ENCODE data around the gene PYGO2.
A peak's percentile ranks its signal among the peaks of the same experiment; 100 is the strongest.
"Not testable (repeated sequence)": the region's sequence is repeated elsewhere in the genome, so short reads cannot be mapped to it uniquely, and the experiment has no call there.

Gene PYGO2

DNA sequence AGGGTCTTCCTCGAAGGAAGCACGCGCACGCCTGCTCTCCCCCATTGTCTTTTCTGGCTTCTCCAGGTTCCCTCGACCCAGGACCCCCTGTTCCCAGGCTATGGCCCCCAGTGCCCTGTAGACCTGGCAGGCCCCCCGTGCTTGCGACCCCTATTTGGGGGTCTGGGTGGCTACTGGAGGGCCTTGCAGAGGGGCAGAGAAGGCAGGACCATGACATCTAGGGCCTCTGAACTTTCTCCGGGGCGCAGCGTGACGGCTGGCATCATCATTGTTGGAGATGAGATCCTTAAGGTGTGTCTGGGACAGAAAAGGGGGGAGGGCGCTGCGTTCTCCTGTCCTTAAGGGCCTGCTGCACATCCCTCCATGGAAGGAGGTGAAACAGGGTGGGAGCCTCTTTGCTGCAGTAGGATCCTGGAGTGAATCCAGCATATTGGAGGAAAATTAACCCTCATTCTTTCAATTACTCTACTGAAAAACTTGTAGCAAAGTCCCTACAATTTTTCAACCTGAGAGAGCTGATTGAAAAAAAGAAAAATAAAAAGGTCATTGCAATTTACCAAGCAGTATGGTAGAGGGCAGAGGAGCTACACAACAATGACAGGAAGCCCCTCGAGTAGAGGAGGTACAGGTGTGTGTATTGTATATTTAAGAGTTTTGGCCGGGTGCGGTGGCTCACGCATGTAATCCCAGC is 22.3 kb upstream of the PYGO2 start:
- TF ChIP-seq JUND (IDR thresholded peaks at IDR 0.05; ENCODE audit: low read depth) = no peak
- no peak for DNase-seq (ENCODE audit: low read depth in 1 of 2, low spot score in 1 of 2)
- in situ Hi-C loops (cut with HindIII; ENCODE audit: low pct_unique_long_range_greater_than_20kb, low sequenced_read_pairs) = no loop called here

DNA sequence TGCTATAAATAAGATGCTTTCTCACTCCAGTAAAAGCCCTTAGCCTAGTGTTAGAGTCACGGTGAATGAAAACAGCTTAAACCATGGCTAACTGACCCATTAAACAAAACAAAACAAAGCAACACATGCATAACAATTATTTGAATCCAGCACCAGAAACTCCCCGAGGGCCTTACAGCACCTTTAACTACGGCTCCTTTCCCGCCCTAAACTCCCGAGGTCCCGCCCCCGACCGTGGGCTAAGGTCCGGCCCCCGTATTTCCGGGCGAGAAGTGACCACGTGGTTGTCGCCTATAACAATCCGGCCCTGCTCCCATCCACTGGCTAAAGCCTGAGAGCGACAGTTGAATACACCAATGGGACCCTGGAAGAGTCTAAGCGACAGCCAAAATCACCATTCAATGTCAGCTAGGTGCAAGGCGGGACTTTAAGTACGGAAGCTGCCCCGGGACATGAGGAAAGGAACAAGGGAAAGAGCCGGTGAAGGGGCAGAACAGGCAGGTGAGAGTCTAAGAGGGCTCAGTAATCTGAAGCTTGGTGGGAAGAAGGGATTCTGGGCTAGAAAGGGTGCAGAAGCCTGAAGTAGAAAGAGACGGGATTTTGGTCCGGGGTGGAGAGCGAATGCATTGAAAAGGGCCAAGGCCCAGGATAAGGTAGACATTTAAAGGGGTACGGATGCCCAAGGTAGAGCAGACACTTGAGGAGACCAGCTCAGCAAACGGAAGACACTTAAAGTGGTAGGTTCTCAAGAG is 21.5 kb upstream of the PYGO2 start, which contains the start of gene FLAD1:
Gene FLAD1 (plus strand): TSS at position 448 of the 752 bp plus-strand sequence. CDS start 351 bp downstream, outside the sequence.
- in situ Hi-C loops (cut with HindIII; ENCODE audit: low pct_unique_long_range_greater_than_20kb, low sequenced_read_pairs) = no loop called here
- no peak for TF ChIP-seq JUND (IDR thresholded peaks at IDR 0.05; ENCODE audit: low read depth)

DNA sequence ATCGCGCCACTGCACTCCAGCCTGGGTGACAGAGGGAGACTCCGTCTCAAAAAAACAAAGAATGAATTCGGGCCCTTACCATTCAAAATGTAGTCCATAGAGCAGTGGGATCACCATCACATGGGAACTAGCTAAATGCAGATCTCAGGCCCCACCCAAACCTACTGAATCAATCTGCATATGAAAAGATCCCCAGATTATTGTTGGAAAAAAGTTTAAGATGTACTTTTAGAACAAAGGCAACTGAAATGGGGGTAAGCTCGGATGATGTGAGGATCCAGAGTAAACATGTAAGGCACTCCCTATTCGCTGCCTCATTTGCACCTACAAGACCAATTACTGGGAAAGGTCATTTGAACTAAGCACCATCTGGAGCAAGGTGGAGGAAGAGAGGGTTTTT is 20.8 kb upstream of the PYGO2 start:
- no peak for DNase-seq (ENCODE audit: low read depth in 1 of 2, low spot score in 1 of 2)
- in situ Hi-C loops (cut with HindIII; ENCODE audit: low pct_unique_long_range_greater_than_20kb, low sequenced_read_pairs) = no loop called here
- no peak for TF ChIP-seq JUND (IDR thresholded peaks at IDR 0.05; ENCODE audit: low read depth)

More for the DNA sequence above, 21.5 kb upstream of the PYGO2 start, which contains the start of gene FLAD1:
- DNase-seq (ENCODE audit: low read depth in 1 of 2, low spot score in 1 of 2) = peak; percentile 99 to 100

DNA sequence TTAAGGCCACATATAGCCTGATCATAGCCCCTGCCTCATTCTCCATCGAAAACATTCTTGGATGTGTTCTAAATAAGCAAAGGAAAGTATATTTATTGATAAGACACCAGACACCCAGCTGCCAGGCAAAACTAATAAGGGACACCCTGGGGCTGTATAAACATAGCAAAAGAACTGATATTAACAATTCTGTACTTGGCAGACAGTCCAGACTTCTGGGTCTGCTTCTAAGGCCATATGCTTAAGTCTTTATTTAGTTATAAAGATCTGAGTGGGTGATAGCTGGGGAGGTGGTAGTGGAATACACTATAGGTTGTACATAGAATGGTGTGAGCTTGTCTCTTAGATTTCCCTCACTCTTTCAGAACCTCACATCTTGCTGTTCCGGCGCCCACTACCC is 16.8 kb upstream of the PYGO2 start:
- DNase-seq (ENCODE audit: low read depth in 1 of 2, low spot score in 1 of 2) = no peak
- in situ Hi-C loops (cut with HindIII; ENCODE audit: low pct_unique_long_range_greater_than_20kb, low sequenced_read_pairs) = no loop called here
- TF ChIP-seq JUND (IDR thresholded peaks at IDR 0.05; ENCODE audit: low read depth) = no peak

DNA sequence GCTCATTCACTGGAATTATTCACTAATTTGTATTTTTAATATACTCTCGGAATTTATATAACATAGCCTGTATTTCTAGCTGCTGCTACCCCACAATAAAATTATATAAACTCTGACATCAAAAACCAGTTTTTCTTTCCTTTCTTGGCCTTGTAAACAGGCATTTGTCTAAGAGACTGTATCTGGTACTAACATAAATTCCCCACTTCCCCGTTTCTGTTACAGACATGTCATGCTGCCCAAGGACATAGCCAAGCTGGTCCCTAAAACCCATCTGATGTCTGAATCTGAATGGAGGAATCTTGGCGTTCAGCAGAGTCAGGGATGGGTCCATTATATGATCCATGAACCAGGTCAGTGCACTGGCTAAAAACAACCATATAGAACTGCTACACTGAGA is 16.2 kb upstream of the PYGO2 start:
- in situ Hi-C loops (cut with HindIII; ENCODE audit: low pct_unique_long_range_greater_than_20kb, low sequenced_read_pairs); DNase-seq (ENCODE audit: low read depth in 1 of 2, low spot score in 1 of 2): not testable (repeated sequence)

DNA sequence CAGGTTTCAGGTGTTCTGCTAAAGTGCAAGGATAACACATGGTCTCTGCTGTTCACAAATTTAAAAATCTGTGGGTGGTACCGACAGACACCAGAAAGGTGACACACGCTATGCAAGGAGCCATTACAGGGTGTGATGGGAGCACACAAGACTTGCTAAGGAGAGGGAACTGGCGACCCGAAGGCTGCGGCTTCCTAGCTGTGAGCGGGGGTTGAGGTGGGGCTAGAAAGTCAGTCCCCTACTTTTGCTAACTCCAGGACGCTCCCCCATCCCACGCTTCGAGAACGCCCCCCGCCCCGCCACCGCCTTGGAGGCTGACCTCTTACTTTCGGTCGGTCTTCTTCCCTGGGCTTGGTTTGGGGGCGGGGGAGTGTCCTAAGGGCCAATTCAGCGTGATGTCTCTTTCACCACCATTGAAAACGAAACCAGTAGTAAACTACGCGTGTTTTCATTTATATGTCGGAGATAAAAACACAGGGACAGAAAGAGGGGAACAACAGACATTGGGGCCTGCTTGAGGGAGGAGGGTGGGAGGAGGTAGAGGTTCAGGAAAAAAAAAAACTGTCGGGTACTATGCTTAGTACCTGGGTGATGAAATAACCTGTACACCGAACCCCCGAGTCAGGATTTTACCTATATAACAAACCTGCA is 14.0 kb upstream of the PYGO2 start:
- DNase-seq (ENCODE audit: low read depth in 1 of 2, low spot score in 1 of 2) = peak in 1 of 2 experiments; percentile 48
- in situ Hi-C loops (cut with HindIII; ENCODE audit: low pct_unique_long_range_greater_than_20kb, low sequenced_read_pairs) = no loop called here
- TF ChIP-seq JUND (IDR thresholded peaks at IDR 0.05; ENCODE audit: low read depth) = no peak

DNA sequence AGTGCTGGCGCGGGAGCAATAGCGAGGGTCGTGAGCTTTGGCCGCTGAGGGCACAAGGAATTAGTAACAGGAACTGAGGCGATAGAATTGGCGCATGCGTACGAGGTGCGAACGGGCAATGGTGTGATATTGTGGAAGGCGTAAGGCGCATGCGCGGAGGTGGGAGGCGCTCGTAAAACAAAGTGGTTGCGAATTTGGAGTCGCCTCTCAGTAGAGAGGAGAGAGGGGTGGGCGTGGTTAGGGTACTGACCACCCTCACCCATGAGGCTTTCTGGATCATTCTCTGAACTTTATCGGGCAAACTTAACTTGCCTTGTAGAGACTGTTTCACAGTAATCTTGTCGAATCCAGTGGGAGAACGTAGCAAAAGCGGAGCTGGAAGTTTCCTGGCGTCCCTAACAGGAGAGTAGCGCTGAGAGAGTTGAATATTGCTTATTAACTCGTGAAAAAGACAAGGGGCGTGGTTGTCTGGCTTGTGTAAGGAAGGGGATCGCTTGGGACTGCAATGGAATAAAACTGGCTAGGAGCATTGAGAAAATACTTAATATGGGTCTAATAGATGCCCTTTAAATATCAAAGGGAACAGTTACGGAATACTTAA is 13.3 kb upstream of the PYGO2 start:
- peak; percentile 73 to 97 for DNase-seq (ENCODE audit: low read depth in 1 of 2, low spot score in 1 of 2)
- TF ChIP-seq JUND (IDR thresholded peaks at IDR 0.05; ENCODE audit: low read depth) = no peak
- in situ Hi-C loops (cut with HindIII; ENCODE audit: low pct_unique_long_range_greater_than_20kb, low sequenced_read_pairs) = no loop called here

DNA sequence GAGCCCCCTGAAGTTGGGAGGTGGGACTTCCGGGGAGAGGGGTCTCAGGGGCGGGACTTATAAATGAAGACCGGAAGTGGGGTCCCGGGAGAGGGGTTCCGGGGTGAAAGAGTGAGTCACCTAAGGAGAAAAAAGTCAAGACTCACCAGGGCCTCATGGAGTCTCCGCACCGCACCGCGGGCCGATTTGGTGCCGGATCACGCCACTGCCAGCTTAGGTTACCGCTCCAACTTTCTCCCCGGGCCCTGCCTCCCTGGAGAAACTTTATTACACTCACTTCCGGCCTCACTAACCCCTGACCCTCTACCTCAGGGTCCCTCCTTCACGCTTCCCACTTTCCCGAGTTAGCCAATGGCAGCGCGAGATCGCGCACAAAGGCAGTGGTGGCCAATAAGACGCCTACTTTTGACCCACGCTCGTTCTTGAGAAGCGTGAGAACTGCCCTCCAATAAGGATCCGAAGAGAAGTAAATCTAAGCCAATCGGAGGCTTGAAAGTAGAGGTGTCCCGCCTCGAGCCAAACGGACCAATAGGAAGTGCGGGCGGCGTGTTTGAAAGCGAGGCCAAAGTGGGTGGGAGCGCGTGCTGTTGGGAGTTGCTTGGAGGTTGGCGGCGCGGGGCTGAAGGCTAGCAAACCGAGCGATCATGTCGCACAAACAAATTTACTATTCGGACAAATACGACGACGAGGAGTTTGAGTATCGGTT is 12.7 kb upstream of the PYGO2 start, which contains the start of gene CKS1B:
Gene CKS1B (plus strand): TSS at position 580 of the 706 bp plus-strand sequence. CDS start 65 bp downstream, at position 645.
- no peak for TF ChIP-seq JUND (IDR thresholded peaks at IDR 0.05; ENCODE audit: low read depth)
- DNase-seq (ENCODE audit: low read depth in 1 of 2, low spot score in 1 of 2) = peak; percentile 95 to 100
- in situ Hi-C loops (cut with HindIII; ENCODE audit: low pct_unique_long_range_greater_than_20kb, low sequenced_read_pairs) = no loop called here

DNA sequence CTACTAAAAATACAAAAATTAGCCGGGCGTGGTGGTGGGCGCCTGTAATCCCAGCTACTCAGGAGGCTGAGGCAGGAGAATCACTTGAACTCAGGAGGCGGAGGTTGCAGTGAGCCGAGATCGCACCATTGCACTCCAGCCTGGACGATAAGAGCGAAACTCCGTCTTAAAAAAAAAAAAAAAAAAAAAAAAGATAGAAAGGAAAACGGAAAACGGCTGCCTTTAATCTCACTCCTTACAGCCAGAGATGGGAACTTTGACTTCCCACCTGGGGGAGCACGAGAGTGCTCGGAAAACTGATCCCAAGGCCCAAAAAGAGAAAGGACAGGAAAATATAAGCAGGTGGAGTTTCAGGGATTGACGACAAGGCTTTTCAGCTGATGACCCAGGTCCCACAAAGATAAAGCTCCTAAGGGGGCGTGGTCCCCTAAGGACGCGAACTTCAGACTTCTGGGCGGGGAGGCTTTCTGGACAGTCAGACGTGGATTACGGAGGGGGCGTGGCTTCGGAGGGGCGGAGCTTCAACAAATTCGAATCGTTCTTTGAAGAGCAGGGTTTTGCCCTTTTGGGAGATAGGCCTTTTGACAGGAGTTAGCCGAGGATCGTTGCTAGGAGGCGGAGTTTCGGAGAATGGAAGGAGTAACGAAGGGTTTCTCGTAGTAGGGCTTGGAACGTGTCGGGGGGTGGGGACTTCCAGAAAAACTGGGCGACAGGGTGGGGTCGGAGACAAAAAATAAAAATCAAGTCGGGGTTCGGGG is 11.9 kb upstream of the PYGO2 start:
- TF ChIP-seq JUND (IDR thresholded peaks at IDR 0.05; ENCODE audit: low read depth) = no peak
- in situ Hi-C loops (cut with HindIII; ENCODE audit: low pct_unique_long_range_greater_than_20kb, low sequenced_read_pairs) = no loop called here
- peak; percentile 66 to 98 for DNase-seq (ENCODE audit: low read depth in 1 of 2, low spot score in 1 of 2)

DNA sequence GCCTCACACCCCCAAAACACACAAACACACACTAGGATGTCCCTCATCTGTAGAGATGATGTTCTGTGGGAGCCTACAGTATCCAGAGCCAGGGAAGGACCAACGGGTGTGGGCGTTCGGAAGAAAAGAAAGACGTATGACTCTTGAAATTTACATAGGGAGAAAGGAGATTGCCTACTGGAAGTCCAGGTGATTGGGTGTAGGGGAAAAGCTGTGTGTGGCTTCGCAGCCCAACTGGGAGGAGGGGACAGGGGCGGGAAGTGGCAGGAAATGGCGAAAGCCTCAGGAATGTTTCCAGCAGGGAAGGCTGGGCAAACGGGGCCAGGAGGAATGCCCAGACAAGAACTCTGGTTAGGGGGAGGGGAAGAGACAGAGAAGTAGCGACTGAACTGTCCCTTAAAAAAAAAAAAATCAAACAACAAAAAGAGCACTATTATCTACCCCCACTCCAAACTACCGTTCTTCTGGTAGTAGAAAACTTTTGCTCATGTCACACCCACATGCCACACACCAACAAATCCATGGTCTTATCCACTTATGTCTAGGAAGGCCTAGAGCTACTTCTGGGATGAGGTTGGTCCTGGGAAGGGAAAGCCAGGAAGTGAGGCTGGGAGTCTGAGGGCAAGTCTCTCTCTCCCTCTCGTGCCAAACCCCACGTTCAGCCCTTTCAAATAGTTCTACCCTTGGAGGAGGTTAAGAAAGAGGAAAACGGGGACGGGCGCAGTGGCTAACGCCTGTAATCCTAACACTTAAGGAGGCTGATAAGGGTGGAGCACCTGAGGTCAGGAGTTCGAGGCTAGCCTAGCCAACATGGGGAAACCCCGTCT is 11.1 kb upstream of the PYGO2 start:
- no peak for TF ChIP-seq JUND (IDR thresholded peaks at IDR 0.05; ENCODE audit: low read depth)
- peak; percentile 49 to 93 for DNase-seq (ENCODE audit: low read depth in 1 of 2, low spot score in 1 of 2)
- in situ Hi-C loops (cut with HindIII; ENCODE audit: low pct_unique_long_range_greater_than_20kb, low sequenced_read_pairs) = no loop called here

DNA sequence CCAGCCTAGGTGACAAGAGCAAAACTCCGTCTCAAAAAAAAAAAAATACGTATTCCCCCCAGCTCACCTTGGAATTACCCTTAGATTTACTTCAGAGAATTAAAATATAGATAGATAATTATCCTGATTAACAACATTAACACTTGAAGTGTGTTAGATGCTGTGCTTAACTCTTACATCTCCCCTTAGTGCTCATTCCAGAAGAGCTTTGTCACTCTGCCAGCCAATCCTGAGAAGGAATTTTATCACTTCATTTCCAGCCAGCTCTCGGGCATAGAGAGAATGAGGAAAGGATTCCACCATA is 10.6 kb upstream of the PYGO2 start:
- TF ChIP-seq JUND (IDR thresholded peaks at IDR 0.05; ENCODE audit: low read depth) = no peak
- in situ Hi-C loops (cut with HindIII; ENCODE audit: low pct_unique_long_range_greater_than_20kb, low sequenced_read_pairs) = no loop called here
- no peak for DNase-seq (ENCODE audit: low read depth in 1 of 2, low spot score in 1 of 2)

Data from T47D (cell line).